ENCODE measurements around the gene CLNS1A. TPM values are rescaled to one million over a fixed set of nuclear protein-coding genes. Genes with fewer than 3 reads are reported as not detected.

The CLNS1A gene, protein sequence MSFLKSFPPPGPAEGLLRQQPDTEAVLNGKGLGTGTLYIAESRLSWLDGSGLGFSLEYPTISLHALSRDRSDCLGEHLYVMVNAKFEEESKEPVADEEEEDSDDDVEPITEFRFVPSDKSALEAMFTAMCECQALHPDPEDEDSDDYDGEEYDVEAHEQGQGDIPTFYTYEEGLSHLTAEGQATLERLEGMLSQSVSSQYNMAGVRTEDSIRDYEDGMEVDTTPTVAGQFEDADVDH
- total RNA-seq, result 100 to 1,000 TPM in 1 of 2 donors, 10 to 100 TPM in 1; 64.5 to 135 TPM
- polyA plus RNA-seq, result 10 to 100 TPM; 42.5 to 63.6 TPM
- long read RNA-seq, donor 1, transcript CLNS1A-204 (7 exons, 2,993 nt), result major isoform, 42 of 78 reads
- long read RNA-seq, donor 1, partial matches to known transcripts, result 34 of 78 reads
- long read RNA-seq, donor 1, other reads (novel, unspliced or antisense), result 0 of 78 reads
- long read RNA-seq, donor 2, transcript CLNS1A-204 (7 exons, 2,993 nt), result major isoform, 8 of 17 reads
- long read RNA-seq, donor 2, partial matches to known transcripts, result 9 of 17 reads
- long read RNA-seq, donor 2, other reads (novel, unspliced or antisense), result 0 of 17 reads
- long read RNA-seq, donor 3, transcript CLNS1A-204 (7 exons, 2,993 nt), result major isoform, 17 of 38 reads
- long read RNA-seq, donor 3, partial matches to known transcripts, result 21 of 38 reads
- long read RNA-seq, donor 3, other reads (novel, unspliced or antisense), result 0 of 38 reads
- long read RNA-seq, donor 4, transcript CLNS1A-204 (7 exons, 2,993 nt), result major isoform, 12 of 24 reads
- long read RNA-seq, donor 4, partial matches to known transcripts, result 12 of 24 reads
- long read RNA-seq, donor 4, other reads (novel, unspliced or antisense), result 0 of 24 reads
- long read RNA-seq, donor 5, transcript CLNS1A-204 (7 exons, 2,993 nt), result major isoform, 38 of 92 reads
- long read RNA-seq, donor 5, partial matches to known transcripts, result 53 of 92 reads
- long read RNA-seq, donor 5, other reads (novel, unspliced or antisense), result 0 of 92 reads

DNA sequence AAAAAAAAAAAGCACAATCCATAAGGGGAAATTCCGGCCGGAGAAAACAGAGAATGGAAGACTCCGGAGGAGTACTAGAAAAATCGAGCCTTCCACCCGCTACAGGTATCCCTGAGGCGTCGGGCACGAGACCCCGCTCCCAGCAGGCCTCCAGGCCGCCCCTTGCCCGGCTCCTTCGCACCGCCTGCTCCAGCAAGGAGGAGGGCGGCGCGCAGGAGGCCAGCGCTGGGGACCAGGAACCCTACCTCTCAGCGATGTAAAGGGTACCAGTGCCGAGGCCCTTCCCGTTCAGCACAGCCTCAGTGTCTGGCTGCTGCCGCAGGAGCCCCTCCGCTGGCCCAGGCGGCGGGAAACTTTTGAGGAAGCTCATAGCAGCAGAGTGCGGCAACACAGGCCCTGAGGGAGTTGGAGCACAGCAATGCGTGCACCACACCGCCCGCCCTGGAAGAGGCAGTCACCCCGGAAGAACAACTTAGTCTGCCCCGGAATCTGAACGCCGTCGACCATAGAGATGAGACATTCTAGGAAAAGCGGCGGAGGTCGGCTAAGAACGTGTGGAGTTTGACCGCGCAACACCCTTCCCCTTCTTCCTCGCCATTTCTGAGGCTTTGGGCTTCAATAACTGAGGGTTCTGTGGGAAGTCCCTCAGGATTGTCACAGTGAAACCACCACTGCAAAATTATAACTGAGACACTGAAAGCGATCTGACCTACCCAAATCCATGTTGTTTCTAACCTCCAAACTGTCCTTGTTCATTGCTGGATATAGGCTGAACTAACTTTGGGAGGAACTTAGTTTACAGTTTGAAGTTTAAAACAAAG, at the start of gene CLNS1A:
CLNS1A (minus strand) TSS at position 450 of the 821 bp plus-strand sequence; CDS start at position 370, 80 bp downstream.
- Histone ChIP-seq H3K36me3 (ENCODE audit: control insufficient read depth in 4 of 4, insufficient read depth in 4 of 4, low read length in 4 of 4) (no peaks in the 10 kb centered on the region), H3K27ac (ENCODE audit: low read depth in 1 of 2, low read length in 1 of 2) (peak within 1 kb of the TSS; percentile 58 to 87), H3K4me3 (peak within 1 kb of the TSS; percentile 76), H3K4me1 (ENCODE audit: control insufficient read depth in 5 of 5, insufficient read depth in 5 of 5, low read length in 5 of 5) (peaks cover 3 to 12% (median 7%) of the 10 kb centered on the region in 5 donors), H3K27me3 (ENCODE audit: control insufficient read depth in 3 of 3, insufficient read depth in 3 of 3, low read length in 2 of 3) (no peaks in the 10 kb centered on the region), H3K9ac (ENCODE audit: insufficient read depth in 1 of 2, low read length in 2 of 2) (peak within 1 kb of the TSS; percentile 41 to 89), H3K9me3 (ENCODE audit: control insufficient read depth in 4 of 4, insufficient read depth in 3 of 4, low read length in 3 of 4) (no peaks in the 10 kb centered on the region)
- peak; percentile 88 to 95 (median 93) for DNase-seq
- ATAC-seq (ENCODE audit: insufficient read depth, low FRiP score), result peak; percentile 92
- WGBS, 2 donors, result 1% methylated on average over 41 of the region's 41 CpGs
- TF ChIP-seq, protein P1, sequence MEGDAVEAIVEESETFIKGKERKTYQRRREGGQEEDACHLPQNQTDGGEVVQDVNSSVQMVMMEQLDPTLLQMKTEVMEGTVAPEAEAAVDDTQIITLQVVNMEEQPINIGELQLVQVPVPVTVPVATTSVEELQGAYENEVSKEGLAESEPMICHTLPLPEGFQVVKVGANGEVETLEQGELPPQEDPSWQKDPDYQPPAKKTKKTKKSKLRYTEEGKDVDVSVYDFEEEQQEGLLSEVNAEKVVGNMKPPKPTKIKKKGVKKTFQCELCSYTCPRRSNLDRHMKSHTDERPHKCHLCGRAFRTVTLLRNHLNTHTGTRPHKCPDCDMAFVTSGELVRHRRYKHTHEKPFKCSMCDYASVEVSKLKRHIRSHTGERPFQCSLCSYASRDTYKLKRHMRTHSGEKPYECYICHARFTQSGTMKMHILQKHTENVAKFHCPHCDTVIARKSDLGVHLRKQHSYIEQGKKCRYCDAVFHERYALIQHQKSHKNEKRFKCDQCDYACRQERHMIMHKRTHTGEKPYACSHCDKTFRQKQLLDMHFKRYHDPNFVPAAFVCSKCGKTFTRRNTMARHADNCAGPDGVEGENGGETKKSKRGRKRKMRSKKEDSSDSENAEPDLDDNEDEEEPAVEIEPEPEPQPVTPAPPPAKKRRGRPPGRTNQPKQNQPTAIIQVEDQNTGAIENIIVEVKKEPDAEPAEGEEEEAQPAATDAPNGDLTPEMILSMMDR (IDR thresholded peaks at IDR 0.05; ENCODE audit: control extremely low read depth, extremely low read depth), result no peak

DNA sequence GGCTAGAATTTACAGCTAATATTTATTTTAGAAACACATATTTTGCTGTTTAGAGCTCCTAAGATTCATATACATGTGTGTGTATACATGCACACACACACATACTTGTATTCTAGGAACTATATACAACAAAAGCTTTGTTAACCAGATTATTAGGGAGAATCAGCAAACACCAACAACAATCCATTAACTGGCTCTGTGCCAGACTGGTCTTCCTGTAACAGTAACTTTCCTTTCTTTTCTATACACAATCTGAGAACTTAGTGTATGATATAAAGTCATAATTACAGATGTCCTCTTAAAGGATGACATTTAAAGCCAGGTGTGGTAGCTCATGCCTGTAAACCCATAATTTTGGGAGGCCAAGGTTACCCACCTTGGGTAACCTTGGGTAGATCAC, 49.5 kb upstream of the CLNS1A start:
- TF ChIP-seq, protein P1 (IDR thresholded peaks at IDR 0.05; ENCODE audit: control extremely low read depth, extremely low read depth), result no peak
- H3K4me3 ChIP-seq, result no peak overlapping the region
- H3K9me3 ChIP-seq (ENCODE audit: control insufficient read depth in 4 of 4, insufficient read depth in 3 of 4, low read length in 3 of 4), result no peaks in the 10 kb centered on the region
- DNase-seq, result peak in 1 of 3 donors; percentile 6
- no peak for ATAC-seq (ENCODE audit: insufficient read depth, low FRiP score)
- no peak overlapping the region for H3K27ac ChIP-seq (ENCODE audit: low read depth in 1 of 2, low read length in 1 of 2)
- H3K36me3 ChIP-seq (ENCODE audit: control insufficient read depth in 4 of 4, insufficient read depth in 4 of 4, low read length in 4 of 4), result peaks cover 8 to 40% (median 22%) of the 10 kb centered on the region in 4 donors
- no peaks in the 10 kb centered on the region for H3K4me1 ChIP-seq (ENCODE audit: control insufficient read depth in 5 of 5, insufficient read depth in 5 of 5, low read length in 5 of 5)
- H3K9ac ChIP-seq (ENCODE audit: insufficient read depth in 1 of 2, low read length in 2 of 2), result no peak overlapping the region
- H3K27me3 ChIP-seq (ENCODE audit: control insufficient read depth in 3 of 3, insufficient read depth in 3 of 3, low read length in 2 of 3), result no peaks in the 10 kb centered on the region

DNA sequence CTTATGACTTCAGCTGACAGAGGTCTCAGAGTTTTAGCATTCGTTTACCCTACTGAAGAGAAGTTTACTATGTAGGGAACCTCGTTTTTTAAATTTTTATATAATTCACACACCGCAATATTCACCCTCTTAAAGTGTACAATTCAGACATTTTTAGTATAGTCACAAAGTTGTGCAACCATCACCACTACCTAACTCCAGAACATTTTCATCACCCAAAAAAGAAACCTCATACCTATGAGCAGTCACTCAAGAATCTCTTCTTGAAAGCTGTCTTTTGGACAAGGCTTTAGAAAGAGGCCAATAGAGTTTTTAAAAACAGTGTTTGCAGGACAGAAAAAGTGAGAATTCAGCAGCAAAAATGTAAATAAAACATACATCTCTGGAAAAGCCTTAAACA, 39.5 kb upstream of the CLNS1A start:
- Histone ChIP-seq H3K9me3 (ENCODE audit: control insufficient read depth in 4 of 4, insufficient read depth in 3 of 4, low read length in 3 of 4) (no peaks in the 10 kb centered on the region), H3K36me3 (ENCODE audit: control insufficient read depth in 4 of 4, insufficient read depth in 4 of 4, low read length in 4 of 4) (peaks cover 8 to 31% (median 16%) of the 10 kb centered on the region in 4 donors), H3K27me3 (ENCODE audit: control insufficient read depth in 3 of 3, insufficient read depth in 3 of 3, low read length in 2 of 3) (no peaks in the 10 kb centered on the region), H3K4me3 (no peak overlapping the region), H3K4me1 (ENCODE audit: control insufficient read depth in 5 of 5, insufficient read depth in 5 of 5, low read length in 5 of 5) (no peaks in the 10 kb centered on the region), H3K9ac (ENCODE audit: insufficient read depth in 1 of 2, low read length in 2 of 2) (no peak overlapping the region), H3K27ac (ENCODE audit: low read depth in 1 of 2, low read length in 1 of 2) (no peak overlapping the region)
- 95% methylated on average over 3 of the region's 3 CpGs for WGBS, 2 donors
- DNase-seq, result no peak
- TF ChIP-seq, protein P1 (IDR thresholded peaks at IDR 0.05; ENCODE audit: control extremely low read depth, extremely low read depth), result no peak
- no peak for ATAC-seq (ENCODE audit: insufficient read depth, low FRiP score)
